Coronary artery (tissue), 2 donors: ENCODE data around the gene TM9SF4.
"Not testable (repeated sequence)": the region's sequence is repeated elsewhere in the genome, so short reads cannot be mapped to it uniquely, and the experiment has no call there.

Source experiments
- DNase-seq: peaks from one replicate; pipeline ENCODE4 v3.0.0-alpha.2; 2017; ENCODE audit warnings: low spot score
- H3K27ac ChIP-seq, 2 donors: fragments of 200-600 bp; sonication (generic); one replicate each; pipeline ENCODE4 v1.5.1; 2016 to 2019
- H3K4me3 ChIP-seq: fragments of 200-600 bp; sonication (generic); 2 replicates; pipeline ENCODE4 v1.5.1; 2016; ENCODE audit warnings: mild to moderate bottlenecking, moderate library complexity
- CTCF ChIP-seq: fragments of 200-600 bp; sonication (generic); IDR thresholded peaks from one replicate; pipeline ENCODE4 v1.5.1; 2019; ENCODE audit warnings: antibody characterized with exemption

Gene TM9SF4

GRCh38 chr20:32111753-32112152 lies 2.2 kb downstream of the TM9SF4 start:
- no peak for DNase-seq
- Histone ChIP-seq H3K4me3 (no peak overlapping the region), H3K27ac (peak overlapping the region in 1 of 2 donors; percentile 8)
- TF ChIP-seq CTCF, result no peak

GRCh38 chr20:32112841-32113240 lies 3.3 kb downstream of the TM9SF4 start:
- H3K4me3 ChIP-seq, result no peak overlapping the region

GRCh38 chr20:32113591-32114260 lies 4.2 kb downstream of the TM9SF4 start:
- no peak overlapping the region for H3K27ac ChIP-seq
- no peak for DNase-seq

More at GRCh38 chr20:32112841-32113240, 3.3 kb downstream of the TM9SF4 start:
- TF ChIP-seq CTCF, result no peak
- DNase-seq, result no peak
- H3K27ac ChIP-seq, result no peak overlapping the region

GRCh38 chr20:32114305-32114960 lies 4.9 kb downstream of the TM9SF4 start:
- H3K4me3 ChIP-seq, result no peak overlapping the region
- no peak overlapping the region for H3K27ac ChIP-seq
- peak; percentile 26 for DNase-seq
- TF ChIP-seq CTCF, result no peak

More at GRCh38 chr20:32113591-32114260, 4.2 kb downstream of the TM9SF4 start:
- no peak for TF ChIP-seq CTCF
- no peak overlapping the region for H3K4me3 ChIP-seq

GRCh38 chr20:32115211-32115767 lies 5.8 kb downstream of the TM9SF4 start:
- Histone ChIP-seq H3K27ac (no peak overlapping the region), H3K4me3 (no peak overlapping the region)

GRCh38 chr20:32116079-32116521 lies 6.6 kb downstream of the TM9SF4 start:
- TF ChIP-seq CTCF, result no peak
- no peak overlapping the region for H3K27ac ChIP-seq
- no peak overlapping the region for H3K4me3 ChIP-seq
- peak; percentile 28 for DNase-seq

More at GRCh38 chr20:32115211-32115767, 5.8 kb downstream of the TM9SF4 start:
- DNase-seq, result peak; percentile 7
- no peak for TF ChIP-seq CTCF

- H3K27ac ChIP-seq, H3K4me3 ChIP-seq: not testable (repeated sequence)
- DNase-seq, result peak; percentile 62
Measured at GRCh38 chr20:32116796-32117195, 7.3 kb downstream of the TM9SF4 start.

- H3K4me3 ChIP-seq, DNase-seq, H3K27ac ChIP-seq: not testable (repeated sequence)
Measured at GRCh38 chr20:32118427-32118826, 8.9 kb downstream of the TM9SF4 start.
